HepG2 (cell line): ENCODE measurements around the gene SHMT1. TPM values are rescaled to one million over a fixed set of nuclear protein-coding genes. Genes with fewer than 3 reads are reported as not detected.

ENCODE experiments used
- ADNP ChIP-seq: sonication (generic); formaldehyde crosslinking; IDR thresholded peaks from 2 replicates; pipeline ENCODE4 v1.4.0; 2020; ENCODE audit warnings: missing genetic modification reagents
- HMGA1 ChIP-seq: sonication (generic); formaldehyde crosslinking; conservative IDR thresholded peaks from 2 replicates; pipeline ENCODE4 v1.4.0; 2020; ENCODE audit warnings: missing genetic modification reagents
- HNRNPLL ChIP-seq: fragments of 200-400 bp; formaldehyde crosslinking; IDR thresholded peaks from 2 replicates; pipeline ENCODE4 v1.6.1; 2017; ENCODE audit warnings: mild to moderate bottlenecking, low read depth, low read length; ENCODE audit not compliant: poor library complexity, severe bottlenecking
- KDM2A ChIP-seq: sonication (generic); formaldehyde crosslinking; IDR thresholded peaks from 2 replicates; pipeline ENCODE4 v1.4.0; 2020; ENCODE audit warnings: low read depth, missing genetic modification reagents, borderline replicate concordance
- MXI1 ChIP-seq: IDR thresholded peaks from 3 replicates; pipeline ENCODE4 v1.6.1; 2012; ENCODE audit warnings: low read depth, low read length, inconsistent platforms, borderline replicate concordance
- NFYB ChIP-seq: sonication (generic); formaldehyde crosslinking; IDR thresholded peaks from 2 replicates; pipeline ENCODE4 v1.4.0; 2020; ENCODE audit warnings: missing genetic modification reagents
- RAD21 ChIP-seq: fragments of 450-650 bp; formaldehyde crosslinking; IDR thresholded peaks from 2 replicates; pipeline ENCODE4 v1.5.0; 2020; ENCODE audit warnings: mild to moderate bottlenecking
- RFX5 ChIP-seq: IDR thresholded peaks from 2 replicates; pipeline ENCODE4 v1.6.1; 2011; ENCODE audit warnings: low read depth, low read length, improper control_type of control experiment
- SAFB2 ChIP-seq: sonication (generic); formaldehyde crosslinking; IDR thresholded peaks from 2 replicates; pipeline ENCODE4 v1.5.1; 2020; ENCODE audit warnings: missing genetic modification reagents, low read depth, mild to moderate bottlenecking, borderline replicate concordance
- TSC22D2 ChIP-seq: sonication (generic); formaldehyde crosslinking; IDR thresholded peaks from 2 replicates; pipeline ENCODE4 v1.5.1; 2020; ENCODE audit warnings: missing genetic modification reagents, mild to moderate bottlenecking, borderline replicate concordance
- ZC3H13 ChIP-seq: sonication (generic); formaldehyde crosslinking; IDR thresholded peaks from 2 replicates; pipeline ENCODE4 v1.8.1; 2023; ENCODE audit warnings: mild to moderate bottlenecking, missing genetic modification reagents, moderate library complexity
- ZEB1 ChIP-seq: IDR thresholded peaks from 2 replicates; pipeline ENCODE4 v1.6.1; 2012; ENCODE audit warnings: mild to moderate bottlenecking, low read depth, inconsistent platforms; ENCODE audit not compliant: insufficient replicate concordance
- ZFP37 ChIP-seq: sonication (generic); formaldehyde crosslinking; IDR thresholded peaks from 2 replicates; pipeline ENCODE4 v1.4.0; 2020; ENCODE audit warnings: missing genetic modification reagents, borderline replicate concordance
- ZNF644 ChIP-seq: IDR thresholded peaks from 2 replicates; pipeline ENCODE4 v1.6.1; 2016; ENCODE audit warnings: low read depth
- ZNF749 ChIP-seq: sonication (generic); formaldehyde crosslinking; IDR thresholded peaks from 2 replicates; pipeline ENCODE4 v1.8.0; 2022; ENCODE audit warnings: mild to moderate bottlenecking, missing genetic modification reagents, moderate library complexity, borderline replicate concordance
- ZNF879 ChIP-seq: sonication (generic); formaldehyde crosslinking; IDR thresholded peaks from 2 replicates; pipeline ENCODE4 v1.8.1; 2023; ENCODE audit warnings: missing genetic modification reagents
- ZSCAN20 ChIP-seq: sonication (generic); formaldehyde crosslinking; IDR thresholded peaks from 2 replicates; pipeline ENCODE4 v1.4.0; 2020; ENCODE audit warnings: missing genetic modification reagents, mild to moderate bottlenecking, borderline replicate concordance
- polyA plus RNA-seq, 8 experiments: library from polyadenylated mRNA; depleted of rRNA in 3 of 8; stranded (reverse) in 7 of 8; unstranded in 1 of 8; fragments of >200 nt; fragmentation: Illumina TruSeq in 4 of 8; extraction: Trizol in 4 of 8; gene quantifications; 2 replicates each; pipeline versions ENCODE4 v1.2.1 to v1.2.3, GENCODE V29; 2011 to 2016; ENCODE audit warnings: low read depth in 4 of 8, missing spikeins in 1 of 8, mixed read lengths in 1 of 8; ENCODE audit not compliant: insufficient read depth in 1 of 8
- total RNA-seq, 5 experiments: library from RNA; depleted of rRNA; stranded (reverse); fragments of >200 nt; fragmentation: Illumina TruSeq; extraction: Trizol; gene quantifications; 2 replicates each; pipeline ENCODE4 v1.2.3, GENCODE V29; 2016; ENCODE audit warnings: low read depth in 1 of 5
- TF ChIP-seq, protein P1 (sequence below): sonication (generic); formaldehyde crosslinking; IDR thresholded peaks from 2 replicates; pipeline ENCODE4 v1.5.1; 2020; ENCODE audit warnings: mild to moderate bottlenecking, missing genetic modification reagents, borderline replicate concordance
- TF ChIP-seq, protein P2 (sequence below): sonication (generic); formaldehyde crosslinking; conservative IDR thresholded peaks from 2 replicates; pipeline ENCODE4 v1.4.0; 2020; ENCODE audit warnings: missing genetic modification reagents
- TF ChIP-seq, protein P3 (sequence below): sonication (generic); formaldehyde crosslinking; IDR thresholded peaks from 2 replicates; pipeline ENCODE4 v1.4.0; 2020; ENCODE audit warnings: missing genetic modification reagents

Gene SHMT1
- total and polyA plus RNA-seq, 2 of the 13 experiments (the other 11 are each of a cell fraction or from before 2014, with no cell fraction given), result 21.3 to 48.8 TPM

DNA sequence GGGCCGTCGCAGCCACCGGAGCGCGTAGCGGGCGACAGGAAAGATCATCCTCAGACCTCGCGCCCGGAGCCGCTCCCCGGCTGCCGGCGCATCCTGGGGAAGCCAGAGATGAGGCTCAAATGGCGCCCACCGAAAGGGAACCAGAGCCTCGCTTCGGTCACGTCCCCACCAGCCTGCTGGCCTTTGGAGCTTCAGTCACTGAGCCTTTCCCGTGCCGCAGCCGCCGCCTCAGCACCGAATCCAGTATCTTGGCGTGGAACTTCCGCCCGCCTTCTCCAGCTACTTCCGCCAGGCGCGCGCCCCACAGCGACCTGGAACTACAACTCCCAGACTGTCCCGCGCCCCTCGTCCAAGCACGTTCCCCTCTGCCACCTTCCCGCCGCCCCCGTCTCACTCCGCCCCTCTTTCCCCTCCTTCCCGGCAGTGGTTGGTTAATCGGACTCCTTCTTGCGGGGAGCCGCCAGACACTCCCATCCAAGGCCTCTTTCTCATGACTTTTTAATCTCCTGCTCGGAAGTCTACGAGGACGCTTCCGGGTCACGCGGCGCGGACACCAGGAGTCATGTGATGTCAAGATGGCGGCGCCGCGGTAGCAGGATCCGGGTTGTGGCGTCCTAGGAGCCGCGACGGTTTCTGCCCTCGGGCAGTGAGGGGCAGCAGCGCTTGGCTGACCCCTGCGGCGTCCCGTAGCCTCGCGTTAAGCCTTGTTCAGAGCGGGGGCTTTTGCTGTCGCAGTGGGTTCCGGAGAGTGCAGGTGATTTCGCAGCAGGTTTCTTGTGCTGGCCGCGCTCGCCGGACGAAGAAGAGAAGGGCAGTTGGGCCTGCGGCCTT, 48.4 kb downstream of the SHMT1 start, which contains the start of the genes SMCR8 and TOP3A (continued):
- TF ChIP-seq, protein P1, sequence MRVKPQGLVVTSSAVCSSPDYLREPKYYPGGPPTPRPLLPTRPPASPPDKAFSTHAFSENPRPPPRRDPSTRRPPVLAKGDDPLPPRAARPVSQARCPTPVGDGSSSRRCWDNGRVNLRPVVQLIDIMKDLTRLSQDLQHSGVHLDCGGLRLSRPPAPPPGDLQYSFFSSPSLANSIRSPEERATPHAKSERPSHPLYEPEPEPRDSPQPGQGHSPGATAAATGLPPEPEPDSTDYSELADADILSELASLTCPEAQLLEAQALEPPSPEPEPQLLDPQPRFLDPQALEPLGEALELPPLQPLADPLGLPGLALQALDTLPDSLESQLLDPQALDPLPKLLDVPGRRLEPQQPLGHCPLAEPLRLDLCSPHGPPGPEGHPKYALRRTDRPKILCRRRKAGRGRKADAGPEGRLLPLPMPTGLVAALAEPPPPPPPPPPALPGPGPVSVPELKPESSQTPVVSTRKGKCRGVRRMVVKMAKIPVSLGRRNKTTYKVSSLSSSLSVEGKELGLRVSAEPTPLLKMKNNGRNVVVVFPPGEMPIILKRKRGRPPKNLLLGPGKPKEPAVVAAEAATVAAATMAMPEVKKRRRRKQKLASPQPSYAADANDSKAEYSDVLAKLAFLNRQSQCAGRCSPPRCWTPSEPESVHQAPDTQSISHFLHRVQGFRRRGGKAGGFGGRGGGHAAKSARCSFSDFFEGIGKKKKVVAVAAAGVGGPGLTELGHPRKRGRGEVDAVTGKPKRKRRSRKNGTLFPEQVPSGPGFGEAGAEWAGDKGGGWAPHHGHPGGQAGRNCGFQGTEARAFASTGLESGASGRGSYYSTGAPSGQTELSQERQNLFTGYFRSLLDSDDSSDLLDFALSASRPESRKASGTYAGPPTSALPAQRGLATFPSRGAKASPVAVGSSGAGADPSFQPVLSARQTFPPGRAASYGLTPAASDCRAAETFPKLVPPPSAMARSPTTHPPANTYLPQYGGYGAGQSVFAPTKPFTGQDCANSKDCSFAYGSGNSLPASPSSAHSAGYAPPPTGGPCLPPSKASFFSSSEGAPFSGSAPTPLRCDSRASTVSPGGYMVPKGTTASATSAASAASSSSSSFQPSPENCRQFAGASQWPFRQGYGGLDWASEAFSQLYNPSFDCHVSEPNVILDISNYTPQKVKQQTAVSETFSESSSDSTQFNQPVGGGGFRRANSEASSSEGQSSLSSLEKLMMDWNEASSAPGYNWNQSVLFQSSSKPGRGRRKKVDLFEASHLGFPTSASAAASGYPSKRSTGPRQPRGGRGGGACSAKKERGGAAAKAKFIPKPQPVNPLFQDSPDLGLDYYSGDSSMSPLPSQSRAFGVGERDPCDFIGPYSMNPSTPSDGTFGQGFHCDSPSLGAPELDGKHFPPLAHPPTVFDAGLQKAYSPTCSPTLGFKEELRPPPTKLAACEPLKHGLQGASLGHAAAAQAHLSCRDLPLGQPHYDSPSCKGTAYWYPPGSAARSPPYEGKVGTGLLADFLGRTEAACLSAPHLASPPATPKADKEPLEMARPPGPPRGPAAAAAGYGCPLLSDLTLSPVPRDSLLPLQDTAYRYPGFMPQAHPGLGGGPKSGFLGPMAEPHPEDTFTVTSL (CRISPR knock-in tag), result no peak
- TF ChIP-seq KDM2A (CRISPR knock-in tag) (peak; percentile 62; the same call in 1 of the 2 replicates), ADNP (no peak), ZFP37 (no peak), RAD21 (peak; percentile 54), ZEB1 (no peak), HMGA1 (no peak), ZNF749 (CRISPR knock-in tag) (0 out of 2 replicates have a peak, but pooled peaks have one; percentile 8), ZNF644 (CRISPR knock-in tag) (no peak), ZSCAN20 (CRISPR knock-in tag) (0 out of 2 replicates have a peak, but pooled peaks have one; percentile 22), MXI1 (peak; percentile 51; the same call in 2 of the 3 replicates), RFX5 (no peak; the same call in 1 of the 2 replicates), HNRNPLL (peak; percentile 64), NFYB (peak; percentile 47; the same call in 1 of the 2 replicates), ZC3H13 (no peak), SAFB2 (CRISPR knock-in tag) (peak; percentile 2; the same call in 1 of the 2 replicates), TSC22D2 (CRISPR knock-in tag) (no peak), ZNF879 (CRISPR knock-in tag) (no peak)
- TF ChIP-seq, protein P2, sequence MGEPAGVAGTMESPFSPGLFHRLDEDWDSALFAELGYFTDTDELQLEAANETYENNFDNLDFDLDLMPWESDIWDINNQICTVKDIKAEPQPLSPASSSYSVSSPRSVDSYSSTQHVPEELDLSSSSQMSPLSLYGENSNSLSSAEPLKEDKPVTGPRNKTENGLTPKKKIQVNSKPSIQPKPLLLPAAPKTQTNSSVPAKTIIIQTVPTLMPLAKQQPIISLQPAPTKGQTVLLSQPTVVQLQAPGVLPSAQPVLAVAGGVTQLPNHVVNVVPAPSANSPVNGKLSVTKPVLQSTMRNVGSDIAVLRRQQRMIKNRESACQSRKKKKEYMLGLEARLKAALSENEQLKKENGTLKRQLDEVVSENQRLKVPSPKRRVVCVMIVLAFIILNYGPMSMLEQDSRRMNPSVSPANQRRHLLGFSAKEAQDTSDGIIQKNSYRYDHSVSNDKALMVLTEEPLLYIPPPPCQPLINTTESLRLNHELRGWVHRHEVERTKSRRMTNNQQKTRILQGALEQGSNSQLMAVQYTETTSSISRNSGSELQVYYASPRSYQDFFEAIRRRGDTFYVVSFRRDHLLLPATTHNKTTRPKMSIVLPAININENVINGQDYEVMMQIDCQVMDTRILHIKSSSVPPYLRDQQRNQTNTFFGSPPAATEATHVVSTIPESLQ (CRISPR knock-in tag), result no peak
- TF ChIP-seq, protein P3, sequence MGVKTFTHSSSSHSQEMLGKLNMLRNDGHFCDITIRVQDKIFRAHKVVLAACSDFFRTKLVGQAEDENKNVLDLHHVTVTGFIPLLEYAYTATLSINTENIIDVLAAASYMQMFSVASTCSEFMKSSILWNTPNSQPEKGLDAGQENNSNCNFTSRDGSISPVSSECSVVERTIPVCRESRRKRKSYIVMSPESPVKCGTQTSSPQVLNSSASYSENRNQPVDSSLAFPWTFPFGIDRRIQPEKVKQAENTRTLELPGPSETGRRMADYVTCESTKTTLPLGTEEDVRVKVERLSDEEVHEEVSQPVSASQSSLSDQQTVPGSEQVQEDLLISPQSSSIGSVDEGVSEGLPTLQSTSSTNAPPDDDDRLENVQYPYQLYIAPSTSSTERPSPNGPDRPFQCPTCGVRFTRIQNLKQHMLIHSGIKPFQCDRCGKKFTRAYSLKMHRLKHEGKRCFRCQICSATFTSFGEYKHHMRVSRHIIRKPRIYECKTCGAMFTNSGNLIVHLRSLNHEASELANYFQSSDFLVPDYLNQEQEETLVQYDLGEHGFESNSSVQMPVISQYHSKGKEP (CRISPR knock-in tag), result no peak
